GM12892 (cell line): ENCODE data around the gene ENSA.

Source experiments
- POLR2A ChIP-seq: IDR thresholded peaks from 2 replicates; pipeline ENCODE4 v1.6.1; 2011; ENCODE audit warnings: low read depth, low read length, control low read depth
- POLR2AphosphoS5 ChIP-seq: IDR thresholded peaks from 2 replicates; pipeline ENCODE4 v1.6.1; 2011; ENCODE audit warnings: low read depth, low read length, control low read depth
- TAF1 ChIP-seq: IDR thresholded peaks from 2 replicates; pipeline ENCODE4 v1.6.1; 2011; ENCODE audit warnings: low read depth, mild to moderate bottlenecking, control low read depth, low read length, borderline replicate concordance

- 0 out of 2 replicates have a peak, but pooled peaks have one; percentile 26 for TF ChIP-seq POLR2A
- no peak for TF ChIP-seq TAF1
- no peak for TF ChIP-seq POLR2AphosphoS5
Observed at GRCh38 chr1:150576794-150577556, 52.4 kb downstream of the ENSA start.
